GM23338 (cell line): ENCODE results near the gene ERI2.

ENCODE experiments used
- CREB1 ChIP-seq: fragments of 250-450 bp; sonication (Bioruptor Pico); IDR thresholded peaks from 2 replicates; pipeline ENCODE4 v1.5.0; 2020; ENCODE audit warnings: low read depth, mild to moderate bottlenecking, moderate library complexity
- CTCF ChIP-seq, 2 experiments: fragments of 200-600 bp in 1 of 2; sonication (generic) in 1 of 2; conservative IDR thresholded peaks; 2 replicates each; pipeline versions ENCODE4 v1.5.1 to v1.6.1; 2016 to 2017; ENCODE audit warnings: antibody characterized with exemption in 2 of 2, low read depth in 2 of 2, mild to moderate bottlenecking in 2 of 2, moderate library complexity in 1 of 2
- ETS1 ChIP-seq: IDR thresholded peaks from 2 replicates; pipeline ENCODE4 v1.6.1; 2016; ENCODE audit warnings: antibody characterized with exemption
- EZH2 ChIP-seq: fragments of 200-600 bp; sonication (generic); IDR thresholded peaks from one replicate; pipeline ENCODE4 v1.8.0; 2017; ENCODE audit warnings: antibody characterized with exemption, mild to moderate bottlenecking, low read depth; ENCODE audit not compliant: unreplicated experiment
- EZH2phosphoT487 ChIP-seq: fragments of 200-600 bp; sonication (generic); IDR thresholded peaks from one replicate; pipeline ENCODE4 v1.8.1; 2018; ENCODE audit warnings: antibody characterized with exemption; ENCODE audit not compliant: unreplicated experiment
- JUNB ChIP-seq: IDR thresholded peaks from one replicate; pipeline ENCODE4 v1.6.1; 2016; ENCODE audit warnings: antibody characterized with exemption; ENCODE audit not compliant: unreplicated experiment
- NANOG ChIP-seq: IDR thresholded peaks from 2 replicates; pipeline ENCODE4 v1.6.1; 2016; ENCODE audit warnings: antibody characterized with exemption, borderline replicate concordance
- POLR2AphosphoS5 ChIP-seq: IDR thresholded peaks from 2 replicates; pipeline ENCODE4 v1.6.1; 2016; ENCODE audit warnings: antibody characterized with exemption, low read depth
- REST ChIP-seq: IDR thresholded peaks from one replicate; pipeline ENCODE4 v1.6.1; 2018; ENCODE audit warnings: antibody characterized with exemption; ENCODE audit not compliant: unreplicated experiment
- ZNF114 ChIP-seq: fragments of 250-450 bp; sonication (Bioruptor Pico); IDR thresholded peaks from 2 replicates; pipeline ENCODE4 v1.5.0; 2020; ENCODE audit warnings: mild to moderate bottlenecking, moderate library complexity
- ZNF331 ChIP-seq: fragments of 250-450 bp; sonication (Bioruptor Pico); IDR thresholded peaks from 2 replicates; pipeline ENCODE4 v1.5.0; 2020; ENCODE audit warnings: low read depth, mild to moderate bottlenecking, moderate library complexity
- ZNF462 ChIP-seq: fragments of 250-450 bp; sonication (Bioruptor Pico); IDR thresholded peaks from 2 replicates; pipeline ENCODE4 v1.5.0; 2020; ENCODE audit warnings: mild to moderate bottlenecking, moderate library complexity

GRCh38 chr16:20807862-20808261, 1.6 kb upstream of the ERI2 start:
- no peak for TF ChIP-seq CTCF (conservative IDR thresholded peaks at IDR 0.05; ENCODE audit: low read depth in 2 of 2)
- no peak for TF ChIP-seq ETS1
- no peak for TF ChIP-seq POLR2AphosphoS5
- no peak for TF ChIP-seq EZH2
- no peak for TF ChIP-seq EZH2phosphoT487
- TF ChIP-seq CREB1 (CRISPR knock-in tag) = no peak
- TF ChIP-seq JUNB = no peak
- TF ChIP-seq REST = no peak
- TF ChIP-seq ZNF462 (CRISPR knock-in tag) = no peak
- TF ChIP-seq ZNF114 (CRISPR knock-in tag) = no peak
- TF ChIP-seq ZNF331 = no peak
- TF ChIP-seq NANOG = no peak
